HepG2 (cell line): ENCODE measurements around the gene EPB41L1. TPM values are rescaled to one million over a fixed set of nuclear protein-coding genes. Genes with fewer than 3 reads are reported as not detected.

Experiments
- AGO2 ChIP-seq: fragments of 200-400 bp; formaldehyde crosslinking; optimal IDR thresholded peaks from 2 replicates; pipeline ENCODE3; 2017; ENCODE audit warnings: mild to moderate bottlenecking, low read depth, low read length, moderate library complexity
- ARID3A ChIP-seq: IDR thresholded peaks from 2 replicates; pipeline ENCODE4 v1.6.1; 2012; ENCODE audit warnings: low read depth, low read length, improper control_type of control experiment
- ATF3 ChIP-seq: sonication (generic); formaldehyde crosslinking; IDR thresholded peaks from 2 replicates; pipeline ENCODE4 v1.4.0; 2020; ENCODE audit warnings: missing genetic modification reagents
- CCAR2 ChIP-seq: fragments of 200-400 bp; formaldehyde crosslinking; optimal IDR thresholded peaks from 2 replicates; pipeline ENCODE3; 2018; ENCODE audit warnings: low read depth, mild to moderate bottlenecking, low read length, moderate library complexity
- FLYWCH1 ChIP-seq: sonication (generic); formaldehyde crosslinking; IDR thresholded peaks from 2 replicates; pipeline ENCODE4 v1.8.1; 2023; ENCODE audit warnings: mild to moderate bottlenecking, missing genetic modification reagents
- FOSL1 ChIP-seq: sonication (generic); formaldehyde crosslinking; IDR thresholded peaks from 2 replicates; pipeline ENCODE4 v1.9.0; 2021; ENCODE audit warnings: missing genetic modification reagents, borderline replicate concordance
- GATA4 ChIP-seq: sonication (generic); IDR thresholded peaks from 2 replicates; pipeline ENCODE4 v1.6.1; 2016; ENCODE audit warnings: antibody characterized with exemption, low read depth, borderline replicate concordance
- IKZF1 ChIP-seq: fragments of 450-650 bp; IDR thresholded peaks from 2 replicates; pipeline ENCODE4 v1.7.1; 2016
- KAT7 ChIP-seq: IDR thresholded peaks from 2 replicates; pipeline ENCODE4 v1.6.1; 2018; ENCODE audit warnings: borderline replicate concordance, missing compliant biosample characterization
- LRRFIP1 ChIP-seq: sonication (generic); formaldehyde crosslinking; conservative IDR thresholded peaks from 2 replicates; pipeline ENCODE4 v1.4.0; 2020; ENCODE audit warnings: missing genetic modification reagents
- NFYB ChIP-seq: sonication (generic); formaldehyde crosslinking; IDR thresholded peaks from 2 replicates; pipeline ENCODE4 v1.4.0; 2020; ENCODE audit warnings: missing genetic modification reagents
- SMARCE1 ChIP-seq: fragments of 450-650 bp; IDR thresholded peaks from 2 replicates; pipeline ENCODE4 v1.6.1; 2017; ENCODE audit warnings: borderline replicate concordance
- ZFAT ChIP-seq: sonication (generic); formaldehyde crosslinking; conservative IDR thresholded peaks from 2 replicates; pipeline ENCODE4 v1.8.1; 2023; ENCODE audit warnings: missing genetic modification reagents, inconsistent platforms
- ZNF101 ChIP-seq: sonication (generic); formaldehyde crosslinking; IDR thresholded peaks from 2 replicates; pipeline ENCODE4 v1.4.0; 2020; ENCODE audit warnings: mild to moderate bottlenecking, low read depth, missing genetic modification reagents, borderline replicate concordance
- ZNF234 ChIP-seq: sonication (generic); formaldehyde crosslinking; conservative IDR thresholded peaks from 2 replicates; pipeline ENCODE4 v1.5.1; 2020; ENCODE audit warnings: mild to moderate bottlenecking, missing genetic modification reagents
- ZNF282 ChIP-seq: fragments of 450-650 bp; IDR thresholded peaks from 2 replicates; pipeline ENCODE4 v1.6.1; 2018; ENCODE audit not compliant: partially characterized antibody
- ZNF432 ChIP-seq: sonication (generic); formaldehyde crosslinking; IDR thresholded peaks from 2 replicates; pipeline ENCODE4 v1.5.0; 2020; ENCODE audit warnings: missing genetic modification reagents, mild to moderate bottlenecking, borderline replicate concordance
- ZNF547 ChIP-seq: sonication (generic); formaldehyde crosslinking; IDR thresholded peaks from 2 replicates; pipeline ENCODE4 v1.5.1; 2020; ENCODE audit warnings: mild to moderate bottlenecking, missing genetic modification reagents
- ZNF605 ChIP-seq: sonication (generic); formaldehyde crosslinking; IDR thresholded peaks from 2 replicates; pipeline ENCODE4 v1.8.0; 2022; ENCODE audit warnings: mild to moderate bottlenecking, missing genetic modification reagents
- ZNF672 ChIP-seq: sonication (generic); formaldehyde crosslinking; IDR thresholded peaks from 2 replicates; pipeline ENCODE4 v1.8.1; 2022; ENCODE audit warnings: missing genetic modification reagents
- ZNF75D ChIP-seq: sonication (generic); formaldehyde crosslinking; IDR thresholded peaks from 2 replicates; pipeline ENCODE4 v1.8.1; 2023; ENCODE audit warnings: missing genetic modification reagents, mild to moderate bottlenecking, borderline replicate concordance
- polyA plus RNA-seq, 8 experiments: library from polyadenylated mRNA; depleted of rRNA in 3 of 8; stranded (reverse) in 7 of 8; unstranded in 1 of 8; fragments of >200 nt; fragmentation: Illumina TruSeq in 4 of 8; extraction: Trizol in 4 of 8; gene quantifications; 2 replicates each; pipeline versions ENCODE4 v1.2.1 to v1.2.3, GENCODE V29; 2011 to 2016; ENCODE audit warnings: low read depth in 4 of 8, missing spikeins in 1 of 8, mixed read lengths in 1 of 8; ENCODE audit not compliant: insufficient read depth in 1 of 8
- total RNA-seq, 5 experiments: library from RNA; depleted of rRNA; stranded (reverse); fragments of >200 nt; fragmentation: Illumina TruSeq; extraction: Trizol; gene quantifications; 2 replicates each; pipeline ENCODE4 v1.2.3, GENCODE V29; 2016; ENCODE audit warnings: low read depth in 1 of 5
- TF ChIP-seq, protein P1 (sequence below): sonication (generic); formaldehyde crosslinking; IDR thresholded peaks from 2 replicates; pipeline ENCODE4 v1.9.0; 2021; ENCODE audit warnings: missing genetic modification reagents, borderline replicate concordance
- TF ChIP-seq, protein P2 (sequence below): IDR thresholded peaks from 2 replicates; pipeline ENCODE4 v1.6.1; 2016; ENCODE audit warnings: missing compliant biosample characterization, missing genetic modification reagents, borderline replicate concordance

Gene EPB41L1
- total and polyA plus RNA-seq, 2 of the 13 experiments (the other 11 are each of a cell fraction or from before 2014, with no cell fraction given), result 16.7 to 39.0 TPM

DNA sequence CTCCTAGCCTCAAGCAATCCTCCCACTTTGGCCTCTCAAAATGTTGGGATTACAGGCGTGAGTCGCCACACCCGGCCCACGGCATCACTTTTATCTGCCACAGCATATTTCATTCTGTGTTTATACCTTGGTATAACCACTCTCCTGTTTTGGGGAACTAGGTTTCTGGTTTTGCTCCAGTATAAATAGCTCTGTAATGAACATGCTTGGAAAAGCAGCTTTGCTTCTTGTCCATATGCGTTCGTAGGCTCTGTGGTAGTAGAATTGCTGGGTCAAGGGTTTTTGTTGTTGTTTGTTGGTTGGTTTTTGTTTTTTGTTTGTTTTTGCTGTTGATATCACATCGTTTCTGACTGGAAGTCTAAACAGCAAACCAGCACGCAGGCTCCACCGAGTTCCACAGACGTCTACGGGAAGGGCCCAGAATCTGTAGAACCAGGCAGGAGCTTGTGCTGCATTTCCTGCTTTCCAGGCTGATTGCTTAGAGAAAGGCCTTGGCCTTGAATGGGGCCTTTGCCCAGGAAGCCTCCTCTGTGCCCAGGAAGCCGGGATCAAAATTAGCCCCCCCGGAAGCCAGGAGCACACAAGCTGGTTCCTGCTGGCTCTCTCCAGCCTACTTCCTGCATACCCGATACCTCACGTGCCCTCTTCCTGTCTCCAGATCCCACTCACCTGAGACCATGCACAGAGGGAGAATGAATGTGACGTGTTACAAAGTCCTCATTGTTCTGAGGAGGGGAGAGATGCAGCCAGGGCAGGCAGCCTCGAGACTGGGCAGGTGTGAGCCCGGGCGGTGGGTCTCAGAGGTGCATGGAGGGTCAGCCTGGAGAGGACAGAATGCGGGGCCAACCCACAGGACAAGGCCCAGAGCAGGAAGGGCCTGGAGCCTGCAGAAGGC is 116.5 kb downstream of the EPB41L1 start (continued):
- no peak for TF ChIP-seq LRRFIP1 (CRISPR knock-in tag)
- no peak for TF ChIP-seq FLYWCH1 (CRISPR knock-in tag)
- no peak for TF ChIP-seq NFYB (CRISPR knock-in tag)
- TF ChIP-seq ZNF605 (CRISPR knock-in tag), result no peak; the same call in 1 of the 2 replicates
- peak; percentile 11; the same call in 1 of the 2 replicates for TF ChIP-seq KAT7 (CRISPR knock-in tag)
- TF ChIP-seq CCAR2, result no peak
- TF ChIP-seq IKZF1, result no peak
- TF ChIP-seq ATF3 (CRISPR knock-in tag), result no peak
- TF ChIP-seq ZNF75D (CRISPR knock-in tag), result no peak
- no peak for TF ChIP-seq ARID3A
- no peak for TF ChIP-seq ZNF282
- TF ChIP-seq GATA4, result no peak; the same call in 1 of the 2 replicates
- no peak for TF ChIP-seq ZNF101 (CRISPR knock-in tag)
- TF ChIP-seq, protein P1, sequence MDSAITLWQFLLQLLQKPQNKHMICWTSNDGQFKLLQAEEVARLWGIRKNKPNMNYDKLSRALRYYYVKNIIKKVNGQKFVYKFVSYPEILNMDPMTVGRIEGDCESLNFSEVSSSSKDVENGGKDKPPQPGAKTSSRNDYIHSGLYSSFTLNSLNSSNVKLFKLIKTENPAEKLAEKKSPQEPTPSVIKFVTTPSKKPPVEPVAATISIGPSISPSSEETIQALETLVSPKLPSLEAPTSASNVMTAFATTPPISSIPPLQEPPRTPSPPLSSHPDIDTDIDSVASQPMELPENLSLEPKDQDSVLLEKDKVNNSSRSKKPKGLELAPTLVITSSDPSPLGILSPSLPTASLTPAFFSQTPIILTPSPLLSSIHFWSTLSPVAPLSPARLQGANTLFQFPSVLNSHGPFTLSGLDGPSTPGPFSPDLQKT, result no peak
- no peak for TF ChIP-seq SMARCE1
- no peak for TF ChIP-seq FOSL1
- no peak for TF ChIP-seq AGO2
- TF ChIP-seq ZNF547 (CRISPR knock-in tag), result no peak
- TF ChIP-seq ZNF672 (CRISPR knock-in tag), result no peak
- 0 out of 2 replicates have a peak, but pooled peaks have one; percentile 58 for TF ChIP-seq ZNF432 (CRISPR knock-in tag)
- TF ChIP-seq, protein P2, sequence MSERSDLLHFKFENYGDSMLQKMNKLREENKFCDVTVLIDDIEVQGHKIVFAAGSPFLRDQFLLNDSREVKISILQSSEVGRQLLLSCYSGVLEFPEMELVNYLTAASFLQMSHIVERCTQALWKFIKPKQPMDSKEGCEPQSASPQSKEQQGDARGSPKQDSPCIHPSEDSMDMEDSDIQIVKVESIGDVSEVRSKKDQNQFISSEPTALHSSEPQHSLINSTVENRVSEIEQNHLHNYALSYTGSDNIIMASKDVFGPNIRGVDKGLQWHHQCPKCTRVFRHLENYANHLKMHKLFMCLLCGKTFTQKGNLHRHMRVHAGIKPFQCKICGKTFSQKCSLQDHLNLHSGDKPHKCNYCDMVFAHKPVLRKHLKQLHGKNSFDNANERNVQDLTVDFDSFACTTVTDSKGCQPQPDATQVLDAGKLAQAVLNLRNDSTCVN (CRISPR knock-in tag), result no peak; the same call in 1 of the 2 replicates
- TF ChIP-seq ZFAT (CRISPR knock-in tag), result no peak
- no peak for TF ChIP-seq ZNF234 (CRISPR knock-in tag)
